K562 (cell line): Measurements from ENCODE around the gene EPHA2. TPM values are rescaled to one million over a fixed set of nuclear protein-coding genes. Genes with fewer than 3 reads are reported as not detected.
A peak's percentile ranks its signal among the peaks of the same experiment; 100 is the strongest.

Experiments used
- EGR1 ChIP-seq: fragments of 450-650 bp; conservative IDR thresholded peaks from 2 replicates; pipeline ENCODE4 v1.6.1; 2017; ENCODE audit warnings: mild to moderate bottlenecking
- EHMT2 ChIP-seq: fragments of 450-650 bp; IDR thresholded peaks from 2 replicates; pipeline ENCODE4 v1.6.1; 2018; ENCODE audit warnings: antibody characterized with exemption
- PYGO2 ChIP-seq: fragments of 450-650 bp; IDR thresholded peaks from 2 replicates; pipeline ENCODE4 v1.6.1; 2016; ENCODE audit warnings: mild to moderate bottlenecking, missing genetic modification characterization, moderate library complexity, missing compliant biosample characterization
- ZC3H4 ChIP-seq: sonication (generic); formaldehyde crosslinking; IDR thresholded peaks from 2 replicates; pipeline ENCODE4 v1.9.0; 2021; ENCODE audit warnings: missing genetic modification reagents, borderline replicate concordance
- polyA plus RNA-seq, 8 experiments: library from polyadenylated mRNA; depleted of rRNA in 4 of 8; stranded (reverse) in 5 of 8; unstranded in 3 of 8; fragments of >200 nt; fragmentation: Nextera tagmentation in 2 of 8; fragmentation: Illumina TruSeq in 1 of 8; extraction: Ambion mirVana in 2 of 8; extraction: Trizol in 1 of 8; gene quantifications; 2 replicates each; pipeline versions ENCODE4 v1.2.1 to v1.2.3, GENCODE V29; 2011 to 2014; ENCODE audit warnings: inconsistent platforms in 1 of 8, missing spikeins in 1 of 8
- total RNA-seq, 7 experiments: library from RNA; depleted of rRNA in 6 of 7; stranded (reverse); fragments of >200 nt in 6 of 7; fragmentation: Illumina TruSeq in 2 of 7; extraction: Trizol in 2 of 7; gene quantifications; 2 replicates each; pipeline versions ENCODE4 v1.2.1 to v1.2.3, GENCODE V29; 2011 to 2021; ENCODE audit warnings: low replicate concordance in 1 of 7
- TF ChIP-seq, protein P1 (sequence below): fragments of 250-450 bp; sonication (Bioruptor Pico); IDR thresholded peaks from 2 replicates; pipeline ENCODE4 v1.4.0; 2020; ENCODE audit warnings: mild to moderate bottlenecking, moderate library complexity, borderline replicate concordance
- TF ChIP-seq, protein P2 (sequence below): sonication (generic); formaldehyde crosslinking; IDR thresholded peaks from 2 replicates; pipeline ENCODE4 v1.4.0; 2020; ENCODE audit warnings: mild to moderate bottlenecking, missing genetic modification reagents
- TF ChIP-seq, protein P3 (sequence below), 3 experiments: fragments of 200-800 bp in 1 of 3; sonication (Bioruptor generic) in 1 of 3; sonication (generic) in 1 of 3; formaldehyde crosslinking in 1 of 3; IDR thresholded peaks; 2 replicates each; pipeline versions ENCODE4 v1.6.1 to v1.8.0; 2016 to 2022; ENCODE audit warnings: mild to moderate bottlenecking in 2 of 3, missing compliant biosample characterization in 2 of 3, missing genetic modification characterization in 2 of 3, missing genetic modification reagents in 1 of 3

Gene EPHA2
- total and polyA plus RNA-seq, 9 of the 15 experiments (the other 6 are each of a cell fraction or from before 2014, with no cell fraction given) = 0.04 to 0.40 (median 0.07) TPM; not detected in 4

DNA sequence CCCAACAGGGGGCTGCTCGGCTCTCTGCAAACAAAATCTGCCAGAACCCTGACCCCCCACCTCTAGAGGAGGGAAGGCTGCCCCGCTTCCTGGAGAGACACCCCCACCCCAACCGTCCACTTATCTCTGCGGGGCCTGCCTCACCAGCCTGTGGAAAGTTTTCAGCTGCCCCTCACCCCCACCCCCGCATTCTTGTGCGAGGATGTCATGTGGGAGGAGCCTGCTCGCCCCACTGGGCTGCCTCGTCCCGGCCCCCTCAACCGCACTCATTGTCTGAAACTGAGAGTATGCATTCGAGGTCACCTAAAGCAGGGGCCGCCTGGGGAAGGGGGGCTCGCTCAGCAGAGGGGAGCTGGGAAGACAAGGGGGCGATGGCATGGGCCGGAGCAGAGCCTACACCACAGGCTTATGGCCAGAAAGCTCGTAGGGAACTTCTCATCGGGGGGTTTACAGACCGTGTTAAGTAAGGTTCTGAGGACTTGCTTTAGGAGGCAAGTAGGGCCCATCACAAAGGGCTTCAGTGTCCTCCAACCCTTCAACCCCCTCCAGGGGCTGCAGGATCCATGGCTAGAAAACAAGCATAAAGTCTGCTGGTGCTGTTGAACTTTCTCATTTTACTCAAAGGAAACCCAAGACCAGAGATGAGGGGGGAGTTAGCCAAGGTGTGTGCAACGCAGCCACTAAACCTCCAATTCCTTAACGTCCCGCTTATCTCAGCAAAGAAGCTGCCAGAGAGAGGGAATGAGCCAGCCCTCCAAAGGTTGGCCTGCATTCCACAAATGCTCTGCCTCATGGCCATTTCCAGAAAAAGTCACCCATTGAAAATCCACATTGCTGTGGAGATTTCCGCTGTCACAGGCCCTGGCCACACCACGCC lies 9.4 kb downstream of the EPHA2 start (continued):
- TF ChIP-seq, protein P1, sequence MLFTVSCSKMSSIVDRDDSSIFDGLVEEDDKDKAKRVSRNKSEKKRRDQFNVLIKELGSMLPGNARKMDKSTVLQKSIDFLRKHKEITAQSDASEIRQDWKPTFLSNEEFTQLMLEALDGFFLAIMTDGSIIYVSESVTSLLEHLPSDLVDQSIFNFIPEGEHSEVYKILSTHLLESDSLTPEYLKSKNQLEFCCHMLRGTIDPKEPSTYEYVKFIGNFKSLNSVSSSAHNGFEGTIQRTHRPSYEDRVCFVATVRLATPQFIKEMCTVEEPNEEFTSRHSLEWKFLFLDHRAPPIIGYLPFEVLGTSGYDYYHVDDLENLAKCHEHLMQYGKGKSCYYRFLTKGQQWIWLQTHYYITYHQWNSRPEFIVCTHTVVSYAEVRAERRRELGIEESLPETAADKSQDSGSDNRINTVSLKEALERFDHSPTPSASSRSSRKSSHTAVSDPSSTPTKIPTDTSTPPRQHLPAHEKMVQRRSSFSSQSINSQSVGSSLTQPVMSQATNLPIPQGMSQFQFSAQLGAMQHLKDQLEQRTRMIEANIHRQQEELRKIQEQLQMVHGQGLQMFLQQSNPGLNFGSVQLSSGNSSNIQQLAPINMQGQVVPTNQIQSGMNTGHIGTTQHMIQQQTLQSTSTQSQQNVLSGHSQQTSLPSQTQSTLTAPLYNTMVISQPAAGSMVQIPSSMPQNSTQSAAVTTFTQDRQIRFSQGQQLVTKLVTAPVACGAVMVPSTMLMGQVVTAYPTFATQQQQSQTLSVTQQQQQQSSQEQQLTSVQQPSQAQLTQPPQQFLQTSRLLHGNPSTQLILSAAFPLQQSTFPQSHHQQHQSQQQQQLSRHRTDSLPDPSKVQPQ (CRISPR knock-in tag) = no peak
- TF ChIP-seq, protein P2, sequence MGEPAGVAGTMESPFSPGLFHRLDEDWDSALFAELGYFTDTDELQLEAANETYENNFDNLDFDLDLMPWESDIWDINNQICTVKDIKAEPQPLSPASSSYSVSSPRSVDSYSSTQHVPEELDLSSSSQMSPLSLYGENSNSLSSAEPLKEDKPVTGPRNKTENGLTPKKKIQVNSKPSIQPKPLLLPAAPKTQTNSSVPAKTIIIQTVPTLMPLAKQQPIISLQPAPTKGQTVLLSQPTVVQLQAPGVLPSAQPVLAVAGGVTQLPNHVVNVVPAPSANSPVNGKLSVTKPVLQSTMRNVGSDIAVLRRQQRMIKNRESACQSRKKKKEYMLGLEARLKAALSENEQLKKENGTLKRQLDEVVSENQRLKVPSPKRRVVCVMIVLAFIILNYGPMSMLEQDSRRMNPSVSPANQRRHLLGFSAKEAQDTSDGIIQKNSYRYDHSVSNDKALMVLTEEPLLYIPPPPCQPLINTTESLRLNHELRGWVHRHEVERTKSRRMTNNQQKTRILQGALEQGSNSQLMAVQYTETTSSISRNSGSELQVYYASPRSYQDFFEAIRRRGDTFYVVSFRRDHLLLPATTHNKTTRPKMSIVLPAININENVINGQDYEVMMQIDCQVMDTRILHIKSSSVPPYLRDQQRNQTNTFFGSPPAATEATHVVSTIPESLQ (CRISPR knock-in tag) = no peak
- no peak for TF ChIP-seq EHMT2
- no peak for TF ChIP-seq ZC3H4
- no peak for TF ChIP-seq PYGO2
- TF ChIP-seq, protein P3, sequence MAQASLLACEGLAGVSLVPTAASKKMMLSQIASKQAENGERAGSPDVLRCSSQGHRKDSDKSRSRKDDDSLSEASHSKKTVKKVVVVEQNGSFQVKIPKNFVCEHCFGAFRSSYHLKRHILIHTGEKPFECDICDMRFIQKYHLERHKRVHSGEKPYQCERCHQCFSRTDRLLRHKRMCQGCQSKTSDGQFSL (CRISPR knock-in tag; IDR thresholded peaks at IDR 0.05) = peak; percentile 81; the same call in 1 of the 2 replicates
- TF ChIP-seq, protein P3 (tag; IDR thresholded peaks at IDR 0.05) = peak in 1 of 2 experiments; percentile 80; a peak in 2 of 4 replicates
- TF ChIP-seq EGR1 = peak; percentile 99
